CD4-positive, alpha-beta T cell (primary cell): ENCODE measurements around the gene KIAA1614. TPM values are rescaled to one million over a fixed set of nuclear protein-coding genes. Genes with fewer than 3 reads are reported as not detected.

ENCODE experiments used
- ATAC-seq: fragments of 200-7000 bp; cut with Tn5 transposase; one replicate; pipeline ENCODE4 v1.10.0; 2022; ENCODE audit warnings: mild to moderate bottlenecking; ENCODE audit not compliant: poor library complexity
- CTCF ChIA-PET: fragments of 350-600 bp; sonication (Branson Sonifier 250); formaldehyde crosslinking; loops from one replicate; lab custom pipeline; 2021; ENCODE audit warnings: antibody characterized with exemption, inconsistent platforms; lab: Charles Lee
- POLR2A ChIA-PET: fragments of 350-600 bp; sonication (Branson Sonifier 250); formaldehyde crosslinking; loops from one replicate; lab custom pipeline; 2021; ENCODE audit warnings: antibody characterized with exemption, inconsistent platforms; lab: Charles Lee
- DNase-seq, 14 experiments: peaks; one replicate each; pipeline ENCODE4 v3.0.0-alpha.2; 2013 to 2020; ENCODE audit warnings: mixed read lengths in 2 of 14
- H3K27ac ChIP-seq, 2 donors: one replicate each; pipeline versions ENCODE4 v1.5.1 to v1.7.0; 2013; ENCODE audit warnings: low read length in 2 of 2, low read depth in 1 of 2, mild to moderate bottlenecking in 1 of 2
- H3K27me3 ChIP-seq, 2 experiments: 1 replicate in 1 of 2; 2 replicates in 1 of 2; pipeline versions ENCODE4 v1.6.1 to v1.7.0; 2013; ENCODE audit warnings: low read length in 2 of 2, control low read depth in 1 of 2, mild to moderate bottlenecking in 1 of 2, moderate library complexity in 1 of 2; ENCODE audit not compliant: insufficient read depth in 2 of 2, control insufficient read depth in 1 of 2
- H3K36me3 ChIP-seq: one replicate; pipeline ENCODE4 v1.6.1; 2013; ENCODE audit warnings: low read length, control low read depth; ENCODE audit not compliant: insufficient read depth
- H3K4me1 ChIP-seq: one replicate; pipeline ENCODE4 v1.6.1; 2013; ENCODE audit warnings: low read length, control low read depth; ENCODE audit not compliant: insufficient read depth
- H3K4me3 ChIP-seq: one replicate; pipeline ENCODE4 v1.5.1; 2013; ENCODE audit warnings: mild to moderate bottlenecking, low read length, moderate library complexity
- H3K9me3 ChIP-seq, 2 experiments: 1 replicate in 1 of 2; 2 replicates in 1 of 2; pipeline versions ENCODE4 v1.6.1 to v1.7.0; 2013; ENCODE audit warnings: low read length in 2 of 2, mild to moderate bottlenecking in 2 of 2, control low read depth in 1 of 2, moderate library complexity in 1 of 2; ENCODE audit not compliant: control insufficient read depth in 1 of 2, insufficient read depth in 1 of 2
- H3K27ac Mint-ChIP-seq: one replicate; pipeline ENCODE4 v1.8.0; 2020; ENCODE audit warnings: mixed read lengths
- H3K27me3 Mint-ChIP-seq: one replicate; pipeline ENCODE4 v1.8.0; 2021; ENCODE audit warnings: mixed read lengths
- H3K36me3 Mint-ChIP-seq: one replicate; pipeline ENCODE4 v1.8.0; 2021; ENCODE audit warnings: low read depth, mixed read lengths
- H3K4me1 Mint-ChIP-seq: one replicate; pipeline ENCODE4 v1.8.0; 2021; ENCODE audit warnings: low read depth, mixed read lengths
- H3K4me3 Mint-ChIP-seq: one replicate; pipeline ENCODE4 v1.8.0; 2020; ENCODE audit warnings: mild to moderate bottlenecking, mixed read lengths
- H3K9me3 Mint-ChIP-seq: one replicate; pipeline ENCODE4 v1.8.0; 2020; ENCODE audit warnings: mixed read lengths
- CTCF ChIP-seq: fragments of 200-600 bp; IDR thresholded peaks from one replicate; pipeline ENCODE4 v1.8.0; 2022; ENCODE audit warnings: antibody characterized with exemption, mild to moderate bottlenecking
- intact Hi-C, 2 experiments: fragments of 100-400 bp; cut with DNase I in 1 of 2; cut with micrococcal nuclease in 1 of 2; formaldehyde crosslinking; loops; one replicate each; pipeline versions ENCODE4 v1.15.1 to v1.9.0; 2023 to 2025; cut with DNase I, micrococcal nuclease
- total RNA-seq, 174 experiments: library from RNA in 2 of 174; stranded (reverse) in 2 of 174; gene quantifications; one replicate each; pipeline ENCODE4 v1.2.3 and lab custom pipeline; 2021 to 2026

Gene KIAA1614
- total RNA-seq, 2 experiments from 2014 or later = 0.14 to 0.20 TPM

GRCh38 chr1:180976191-180976590 lies 63.5 kb downstream of the KIAA1614 start:
- H3K27ac Mint-ChIP-seq = no peak overlapping the region
- Histone ChIP-seq H3K9me3 (no peaks in the 10 kb centered on the region), H3K36me3 (peaks cover 45% of the 10 kb centered on the region), H3K27ac (no peak overlapping the region), H3K4me3 (no peak overlapping the region), H3K4me1 (peaks cover 5% of the 10 kb centered on the region), H3K27me3 (no peaks in the 10 kb centered on the region)
- no peak for TF ChIP-seq CTCF
- H3K27me3 Mint-ChIP-seq = no peaks in the 10 kb centered on the region
- H3K4me3 Mint-ChIP-seq = no peak overlapping the region
- DNase-seq (no peak), ATAC-seq (no peak)
- peaks cover 20% of the 10 kb centered on the region for H3K4me1 Mint-ChIP-seq
- no peaks in the 10 kb centered on the region for H3K9me3 Mint-ChIP-seq
- CTCF ChIA-PET = interaction anchor here (1.2 kb wide), 1 partner anchor 108 kb away, joined by 3 read pairs; no protein-coding TSS in a partner anchor
- intact Hi-C loops = no loop called here
- POLR2A ChIA-PET = no interaction called here
- H3K36me3 Mint-ChIP-seq = peaks cover 93% of the 10 kb centered on the region

- DNase-seq = no peak
- no peak for ATAC-seq
- Histone ChIP-seq H3K4me1 (peaks cover 11% of the 10 kb centered on the region), H3K27me3 (no peaks in the 10 kb centered on the region), H3K4me3 (no peak overlapping the region), H3K27ac (no peak overlapping the region), H3K9me3 (no peaks in the 10 kb centered on the region), H3K36me3 (peaks cover 45% of the 10 kb centered on the region)
- no peak for TF ChIP-seq CTCF
- no peak overlapping the region for H3K27ac Mint-ChIP-seq
- no peaks in the 10 kb centered on the region for H3K9me3 Mint-ChIP-seq
- no peaks in the 10 kb centered on the region for H3K27me3 Mint-ChIP-seq
- POLR2A ChIA-PET = no interaction called here
- no peak overlapping the region for H3K4me3 Mint-ChIP-seq
- intact Hi-C loops = no loop called here
- H3K4me1 Mint-ChIP-seq = peaks cover 27% of the 10 kb centered on the region
- CTCF ChIA-PET = no interaction called here
- H3K36me3 Mint-ChIP-seq = peaks cover 91% of the 10 kb centered on the region
These were observed 64.1 kb downstream of the KIAA1614 start for GRCh38 chr1:180976732-180977357.

- Histone ChIP-seq H3K9me3 (no peaks in the 10 kb centered on the region), H3K36me3 (peaks cover 57% of the 10 kb centered on the region), H3K27ac (no peak overlapping the region), H3K4me3 (no peak overlapping the region), H3K4me1 (peaks cover 9% of the 10 kb centered on the region), H3K27me3 (no peaks in the 10 kb centered on the region)
- H3K36me3 Mint-ChIP-seq = peaks cover 86% of the 10 kb centered on the region
- no peaks in the 10 kb centered on the region for H3K9me3 Mint-ChIP-seq
- DNase-seq = peak in 10 of 14 experiments; percentile 2 to 51 (median 31)
- no peak for TF ChIP-seq CTCF
- POLR2A ChIA-PET = interaction anchor here (0.8 to 1.3 kb wide), 2 partner anchors 41 to 178 kb away, joined by 3 to 4 read pairs; partner anchors contain the start of gene STX6
- intact Hi-C loops = no loop called here
- peak overlapping the region; percentile 47 for H3K27ac Mint-ChIP-seq
- H3K4me1 Mint-ChIP-seq = peaks cover 30% of the 10 kb centered on the region
- H3K27me3 Mint-ChIP-seq = no peaks in the 10 kb centered on the region
- CTCF ChIA-PET = interaction anchor here (0.8 kb wide), 1 partner anchor 20 kb away, joined by 3 read pairs; no protein-coding TSS in a partner anchor
- no peak overlapping the region for H3K4me3 Mint-ChIP-seq
- ATAC-seq = peak; percentile 98
These were observed 69.1 kb downstream of the KIAA1614 start for GRCh38 chr1:180981596-180982387.
